HG02759 (cell line): ENCODE results near the gene ITGB3.
"Not testable (repeated sequence)": the region's sequence is repeated elsewhere in the genome, so short reads cannot be mapped to it uniquely, and the experiment has no call there.

Experiments
- ATAC-seq: cut with Tn5 transposase; IDR thresholded peaks from one replicate; pipeline ENCODE4 v1.9.1; 2021; ENCODE audit warnings: mild to moderate bottlenecking, moderate library complexity; ENCODE audit not compliant: unreplicated experiment

The ITGB3 gene

DNA sequence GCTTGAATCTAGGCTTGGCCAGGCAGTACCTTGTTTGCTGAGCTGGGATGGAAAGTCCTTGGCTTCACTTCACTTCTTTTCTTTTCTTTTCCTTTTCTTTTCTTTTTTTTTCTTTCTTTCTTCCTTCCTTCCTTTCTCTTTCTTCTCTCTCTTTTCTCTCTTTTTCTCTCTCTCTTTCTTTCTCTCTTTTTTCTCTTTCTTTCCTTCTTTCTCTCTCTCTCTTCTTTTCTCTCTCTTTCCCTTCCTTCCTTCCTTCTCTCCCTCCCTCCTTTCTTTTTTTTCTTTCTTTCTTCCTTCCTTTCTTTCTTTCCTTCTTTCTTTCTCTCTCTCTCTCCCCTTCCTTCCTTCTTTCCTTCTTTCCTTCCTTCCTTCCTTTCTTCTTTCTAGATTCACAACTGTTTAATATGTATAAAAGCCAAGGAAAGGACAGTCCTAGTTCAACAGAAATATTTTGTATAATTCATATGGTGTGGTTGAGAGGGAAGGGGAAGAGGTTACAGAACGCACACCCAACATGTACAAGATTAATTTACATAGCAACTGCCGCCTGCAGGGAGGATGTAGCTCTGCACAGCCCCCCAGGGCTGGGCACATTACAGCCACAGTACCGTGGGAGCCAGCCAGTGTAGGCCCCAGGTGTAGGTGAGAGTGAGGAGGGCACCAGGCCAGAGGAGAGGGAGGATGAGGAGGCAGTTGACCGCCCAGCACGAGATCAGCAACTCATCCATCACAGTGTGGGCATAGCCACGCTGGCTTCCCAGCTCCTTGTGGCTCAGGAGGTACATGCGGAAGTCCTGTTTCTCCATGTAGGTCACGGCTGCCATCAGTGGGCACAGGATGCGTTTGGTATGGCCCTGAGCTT, 9.7 kb upstream of the ITGB3 start:
- ATAC-seq, result no peak

- no peak for ATAC-seq
Observed at GRCh38 chr17:47244697-47245096, 8.9 kb upstream of the ITGB3 start.

GRCh38 chr17:47246120-47246519, 7.5 kb upstream of the ITGB3 start:
- ATAC-seq, result no peak

- no peak for ATAC-seq
Observed at GRCh38 chr17:47250855-47251254, 2.8 kb upstream of the ITGB3 start.

- ATAC-seq, result no peak
Observed at GRCh38 chr17:47251421-47251940, 2.1 kb upstream of the ITGB3 start.

GRCh38 chr17:47252209-47252608, 1.4 kb upstream of the ITGB3 start:
- ATAC-seq, result no peak

- ATAC-seq, result no peak
Observed at GRCh38 chr17:47252766-47253512, 688 bp upstream of the ITGB3 start.

DNA sequence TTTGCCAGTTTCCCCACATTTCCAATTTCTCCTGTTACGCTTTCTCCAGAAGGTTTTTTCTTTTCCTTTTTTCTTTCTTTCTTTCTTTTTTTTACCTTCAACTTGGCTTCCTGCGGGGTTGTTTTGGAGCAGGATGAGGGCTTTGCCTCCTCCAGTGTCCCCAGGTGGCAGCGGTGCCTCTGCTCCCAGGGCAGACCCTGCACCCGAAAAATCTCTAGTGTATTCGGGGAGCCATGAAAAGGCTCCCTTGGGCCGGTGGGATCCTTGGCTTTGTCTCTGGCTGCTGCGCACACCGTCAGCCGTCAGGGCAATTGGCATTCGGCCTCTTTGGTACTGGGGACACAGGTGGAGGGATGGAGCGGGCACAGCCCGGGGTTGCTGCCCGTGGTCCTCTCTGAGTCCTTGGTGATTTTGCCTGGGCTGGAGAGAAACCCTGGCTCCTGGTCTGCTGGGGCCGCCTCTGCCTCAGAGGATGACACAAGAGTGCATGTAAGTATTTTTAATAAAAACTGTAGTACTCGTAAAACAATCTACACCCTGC, 846 bp downstream of the ITGB3 start:
- no peak for ATAC-seq

GRCh38 chr17:47257651-47258339, 4.2 kb downstream of the ITGB3 start:
- no peak for ATAC-seq

DNA sequence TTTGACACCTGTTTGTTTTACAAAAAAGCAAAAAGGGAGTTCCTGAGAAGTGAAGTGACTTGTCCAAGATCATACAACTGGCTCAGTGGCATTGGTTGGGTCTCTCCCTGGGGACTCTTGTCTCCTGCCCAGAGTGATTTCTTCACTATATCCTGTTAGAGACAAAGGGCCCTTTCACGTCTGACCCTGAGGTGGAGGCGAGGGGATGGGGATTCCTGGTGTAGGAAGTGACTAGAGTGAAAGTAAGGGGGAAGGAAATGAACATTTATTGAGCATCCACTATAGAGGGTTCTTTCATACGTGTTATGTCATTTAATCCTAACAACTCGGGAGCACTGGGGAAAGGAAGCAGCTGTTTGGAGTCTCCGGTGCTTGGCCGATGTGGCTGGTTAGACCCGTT, 9.0 kb downstream of the ITGB3 start:
- ATAC-seq, result no peak

DNA sequence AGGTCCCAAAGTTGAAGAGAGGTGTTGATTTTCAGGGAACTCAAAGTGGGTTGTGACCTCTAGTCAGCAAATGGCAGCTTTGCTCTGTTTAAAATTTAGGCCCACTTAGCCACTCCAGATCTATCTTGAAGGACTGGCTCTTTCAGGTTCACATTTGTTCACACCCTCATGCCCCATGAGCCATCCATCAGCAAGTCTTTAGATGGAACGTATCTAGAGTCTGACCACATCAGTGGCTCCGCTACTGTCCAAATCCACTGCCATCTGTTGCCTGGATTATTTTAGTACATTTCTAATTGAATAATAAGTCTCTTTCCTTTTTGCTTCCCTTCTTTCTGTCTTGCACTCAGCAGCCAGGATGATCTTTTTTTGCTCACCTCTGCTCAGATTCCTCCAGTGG, 10.5 kb downstream of the ITGB3 start:
- no peak for ATAC-seq

GRCh38 chr17:47265983-47266541, 12.4 kb downstream of the ITGB3 start:
- no peak for ATAC-seq

DNA sequence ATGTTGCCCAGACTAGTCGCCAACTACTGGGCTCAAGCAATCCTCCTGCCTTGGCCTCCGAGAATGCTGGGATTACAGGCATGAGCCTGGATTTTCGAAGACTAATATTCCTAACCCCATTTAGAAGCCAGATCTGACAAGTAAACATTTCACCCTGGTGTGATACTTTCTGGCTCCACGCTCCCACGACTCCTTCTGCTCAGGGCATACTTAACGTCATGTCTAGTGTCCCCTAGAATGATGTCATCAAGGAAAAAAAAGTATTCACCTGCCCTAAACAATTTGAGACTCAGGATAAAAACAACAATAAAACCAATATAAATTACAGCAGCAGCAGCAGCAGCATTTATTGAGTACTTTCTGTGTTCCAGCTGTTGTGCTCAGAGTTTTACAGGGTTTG, 13.2 kb downstream of the ITGB3 start:
- no peak for ATAC-seq

DNA sequence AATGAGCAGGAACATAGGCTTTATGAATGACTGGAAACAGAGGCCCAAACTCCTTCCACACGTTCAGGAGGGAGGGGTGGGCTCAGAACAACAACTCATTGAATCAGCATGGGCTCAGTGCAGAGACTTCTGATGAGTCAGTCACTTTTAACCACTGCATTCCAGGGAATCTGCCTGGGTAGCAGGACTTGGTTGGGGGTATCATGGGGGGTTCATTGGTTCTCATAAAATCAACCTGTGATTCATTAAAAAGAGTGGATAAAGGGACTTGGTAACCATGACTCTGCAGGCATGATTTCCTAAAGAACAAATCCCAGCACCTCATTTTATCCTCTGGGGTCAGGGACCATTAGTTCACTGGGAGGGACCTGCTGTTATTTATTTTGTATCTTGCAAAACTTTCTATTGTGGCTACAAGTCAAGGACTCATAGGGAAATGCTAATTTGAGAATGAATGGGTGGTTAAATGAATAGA, 13.8 kb downstream of the ITGB3 start:
- no peak for ATAC-seq

- ATAC-seq, result not testable (repeated sequence)
Observed at GRCh38 chr17:47268964-47269363, 15.3 kb downstream of the ITGB3 start.

- not testable (repeated sequence) for ATAC-seq
Observed at GRCh38 chr17:47269561-47270280, 16.1 kb downstream of the ITGB3 start.

DNA sequence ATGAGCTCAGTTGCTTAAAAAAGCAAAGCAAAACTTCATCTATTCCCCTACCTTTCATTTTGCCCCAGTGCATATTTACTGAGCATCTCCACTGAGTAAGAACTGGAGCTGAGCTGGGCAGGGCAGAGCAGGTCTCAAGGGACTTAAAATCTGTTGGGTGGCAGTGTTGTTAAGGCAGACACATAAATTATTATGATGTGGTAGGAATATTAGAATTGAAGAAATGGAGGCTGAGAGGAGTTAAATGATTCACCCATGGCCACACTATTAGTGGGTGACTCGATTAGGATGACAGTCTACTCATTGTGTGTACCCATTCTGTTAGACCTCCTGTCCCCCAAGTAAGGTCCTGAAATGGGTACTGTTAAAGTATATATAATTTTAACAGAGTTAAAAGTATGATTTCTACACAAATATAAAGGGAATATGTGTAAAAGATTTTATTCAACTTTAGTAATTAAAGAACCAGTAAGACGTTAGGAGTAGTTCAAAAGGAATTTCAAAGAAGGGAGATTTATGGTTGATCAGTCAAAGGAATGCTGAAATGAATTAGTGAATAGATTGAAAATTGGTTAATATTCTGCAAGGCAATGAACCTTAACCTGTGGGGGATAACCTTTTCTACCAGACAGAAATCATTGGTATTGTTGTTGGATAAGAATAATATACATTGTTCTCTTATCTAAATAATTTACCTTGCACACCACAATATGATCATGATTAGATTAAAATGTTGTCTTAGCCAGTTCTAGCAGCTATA, 17.5 kb downstream of the ITGB3 start:
- no peak for ATAC-seq

DNA sequence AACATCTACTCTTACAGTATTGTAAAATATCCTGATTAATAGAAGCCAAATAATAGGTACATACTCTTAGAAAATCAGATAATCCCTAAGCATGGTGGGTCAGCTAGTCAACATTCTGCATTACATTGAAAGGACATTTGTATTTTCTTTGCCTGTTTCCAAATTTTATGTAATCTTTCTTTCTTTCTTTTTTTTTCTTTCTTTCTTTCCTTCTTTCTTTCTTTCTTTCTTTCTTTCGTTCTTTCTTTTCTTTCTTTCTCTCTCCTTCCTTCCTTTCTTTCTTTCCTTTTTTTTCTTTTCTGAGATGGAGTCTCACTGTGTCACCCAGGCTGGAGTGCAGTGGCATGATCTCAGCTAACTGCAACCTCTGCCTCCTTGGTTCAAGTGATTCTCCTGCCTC, 18.9 kb downstream of the ITGB3 start:
- ATAC-seq, result no peak

- ATAC-seq, result no peak
Observed at GRCh38 chr17:47273245-47273644, 19.6 kb downstream of the ITGB3 start.
